ENCODE measurements around the gene CTRB1. TPM values are rescaled to one million over a fixed set of nuclear protein-coding genes. Genes with fewer than 3 reads are reported as not detected.
A peak's percentile ranks its signal among the peaks of the same experiment; 100 is the strongest.
"Not testable (repeated sequence)": the region's sequence is repeated elsewhere in the genome, so short reads cannot be mapped to it uniquely, and the experiment has no call there.

CTRB1 gene
- total RNA-seq, 1 experiment from 2014 or later, result not detected

GRCh38 chr16:75271441-75272096, 52.8 kb downstream of the CTRB1 start:
- Histone ChIP-seq H3K27me3 (replicated peaks; ENCODE audit: control insufficient read depth, insufficient read depth, low read length) (no peaks in the 10 kb centered on the region), H3K4me3 (ENCODE audit: low read depth, low read length) (no peak overlapping the region), H3K4me1 (peaks cover 13% of the 10 kb centered on the region), H3K36me3 (ENCODE audit: control insufficient read depth, insufficient read depth, low read length) (no peaks in the 10 kb centered on the region), H3K9me3 (no peaks in the 10 kb centered on the region)
- intact Hi-C loops (cut with micrococcal nuclease; ENCODE audit: unreplicated experiment), result no loop called here
- DNase-seq, result no peak
- no TSS peak for BruUV-seq (replicated peaks)
- Mint-ChIP-seq H3K27me3 (ENCODE audit: insufficient read depth, unreplicated experiment) (no peaks in the 10 kb centered on the region), H3K4me1 (ENCODE audit: low read depth, unreplicated experiment) (no peaks in the 10 kb centered on the region), H3K4me3 (ENCODE audit: unreplicated experiment) (no peak overlapping the region), H3K27ac (ENCODE audit: unreplicated experiment) (no peak overlapping the region), H3K9me3 (ENCODE audit: unreplicated experiment) (no peaks in the 10 kb centered on the region), H3K36me3 (ENCODE audit: insufficient read depth, unreplicated experiment) (peaks cover 1% of the 10 kb centered on the region)
- CTCF ChIA-PET, result no interaction called here
- no peak for TF ChIP-seq CTCF (IDR thresholded peaks at IDR 0.05; ENCODE audit: insufficient read depth in 1 of 2, low read depth in 1 of 2, low read length in 1 of 2, severe bottlenecking in 1 of 2, unreplicated experiment in 1 of 2)
- POLR2A ChIA-PET, result no interaction called here

- Mint-ChIP-seq H3K27me3 (ENCODE audit: insufficient read depth, unreplicated experiment) (no peaks in the 10 kb centered on the region), H3K36me3 (ENCODE audit: insufficient read depth, unreplicated experiment) (no peaks in the 10 kb centered on the region), H3K4me1 (ENCODE audit: low read depth, unreplicated experiment) (no peaks in the 10 kb centered on the region), H3K4me3 (ENCODE audit: unreplicated experiment) (no peak overlapping the region), H3K9me3 (ENCODE audit: unreplicated experiment) (no peaks in the 10 kb centered on the region), H3K27ac (ENCODE audit: unreplicated experiment) (no peak overlapping the region)
- ChIA-PET CTCF (no interaction called here), POLR2A (no interaction called here)
- Histone ChIP-seq H3K4me3 (ENCODE audit: low read depth, low read length) (no peak overlapping the region), H3K9me3 (no peaks in the 10 kb centered on the region), H3K36me3 (ENCODE audit: control insufficient read depth, insufficient read depth, low read length) (no peaks in the 10 kb centered on the region), H3K27me3 (replicated peaks; ENCODE audit: control insufficient read depth, insufficient read depth, low read length) (no peaks in the 10 kb centered on the region), H3K4me1 (peaks cover 9% of the 10 kb centered on the region; the same call in 1 of the 2 replicates)
- peak in 1 of 2 experiments; percentile 61 for DNase-seq
- intact Hi-C loops (cut with micrococcal nuclease; ENCODE audit: unreplicated experiment), result no loop called here
- TF ChIP-seq CTCF (IDR thresholded peaks at IDR 0.05; ENCODE audit: insufficient read depth in 1 of 2, low read depth in 1 of 2, low read length in 1 of 2, severe bottlenecking in 1 of 2, unreplicated experiment in 1 of 2), result no peak
- no TSS peak for BruUV-seq (replicated peaks)
Measured at GRCh38 chr16:75272097-75272551, 53.3 kb downstream of the CTRB1 start.

- H3K36me3 ChIP-seq (ENCODE audit: control insufficient read depth, insufficient read depth, low read length); H3K9me3 Mint-ChIP-seq (ENCODE audit: unreplicated experiment); DNase-seq; POLR2A ChIA-PET; H3K4me1 Mint-ChIP-seq (ENCODE audit: low read depth, unreplicated experiment); H3K36me3 Mint-ChIP-seq (ENCODE audit: insufficient read depth, unreplicated experiment); H3K27me3 ChIP-seq (replicated peaks; ENCODE audit: control insufficient read depth, insufficient read depth, low read length); H3K4me3 Mint-ChIP-seq (ENCODE audit: unreplicated experiment); intact Hi-C loops (cut with micrococcal nuclease; ENCODE audit: unreplicated experiment); H3K4me1 ChIP-seq; BruUV-seq (replicated peaks); H3K27me3 Mint-ChIP-seq (ENCODE audit: insufficient read depth, unreplicated experiment); H3K27ac Mint-ChIP-seq (ENCODE audit: unreplicated experiment); H3K4me3 ChIP-seq (ENCODE audit: low read depth, low read length); CTCF ChIA-PET; H3K9me3 ChIP-seq: not testable (repeated sequence)
Measured at GRCh38 chr16:75272629-75273028, 53.8 kb downstream of the CTRB1 start.
